ENCODE results near the gene SDCCAG8.

DNA sequence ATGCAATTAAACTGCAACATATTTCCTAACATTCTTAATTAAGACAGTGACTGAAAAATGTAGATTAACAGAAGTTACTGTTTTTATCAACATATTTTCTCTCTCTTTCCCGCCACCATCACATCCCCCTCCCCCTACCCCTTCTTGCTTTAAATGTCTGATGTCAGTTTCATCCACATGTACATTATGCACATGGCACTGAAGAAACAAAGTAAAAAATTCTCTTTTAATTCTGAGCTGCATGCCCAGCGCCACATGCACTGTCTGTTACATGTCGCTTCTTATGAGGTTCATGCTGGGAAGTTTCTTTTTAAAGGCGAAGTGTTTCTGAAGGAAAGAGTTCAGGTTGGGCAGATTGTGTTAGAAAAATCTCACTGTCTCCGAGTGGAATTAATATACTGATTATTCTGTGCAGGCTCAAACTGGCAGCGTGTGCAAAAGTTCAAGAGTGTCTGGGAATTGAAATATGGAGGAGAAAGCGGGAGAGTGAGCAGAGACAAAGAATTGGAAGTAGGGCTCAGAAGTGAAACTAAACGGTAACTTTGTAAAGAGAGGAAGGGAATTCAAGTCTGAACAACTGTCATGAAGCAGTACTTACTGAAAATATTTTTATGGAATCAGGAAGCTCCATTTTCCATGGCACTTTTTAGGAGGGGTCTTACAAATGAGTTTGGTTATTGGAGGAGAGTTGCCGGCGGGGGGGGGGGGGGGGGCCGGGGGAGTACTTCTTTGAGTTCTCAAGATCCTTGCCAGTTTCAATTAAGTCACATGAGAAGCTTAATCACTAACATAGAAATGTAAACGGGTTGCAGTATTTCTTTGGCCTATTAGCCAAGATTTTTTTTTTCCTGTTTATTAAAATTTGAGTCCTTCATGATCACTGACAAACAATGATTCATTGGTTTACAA, 217.6 kb downstream of the SDCCAG8 start:
- TF ChIP-seq, protein P1, sequence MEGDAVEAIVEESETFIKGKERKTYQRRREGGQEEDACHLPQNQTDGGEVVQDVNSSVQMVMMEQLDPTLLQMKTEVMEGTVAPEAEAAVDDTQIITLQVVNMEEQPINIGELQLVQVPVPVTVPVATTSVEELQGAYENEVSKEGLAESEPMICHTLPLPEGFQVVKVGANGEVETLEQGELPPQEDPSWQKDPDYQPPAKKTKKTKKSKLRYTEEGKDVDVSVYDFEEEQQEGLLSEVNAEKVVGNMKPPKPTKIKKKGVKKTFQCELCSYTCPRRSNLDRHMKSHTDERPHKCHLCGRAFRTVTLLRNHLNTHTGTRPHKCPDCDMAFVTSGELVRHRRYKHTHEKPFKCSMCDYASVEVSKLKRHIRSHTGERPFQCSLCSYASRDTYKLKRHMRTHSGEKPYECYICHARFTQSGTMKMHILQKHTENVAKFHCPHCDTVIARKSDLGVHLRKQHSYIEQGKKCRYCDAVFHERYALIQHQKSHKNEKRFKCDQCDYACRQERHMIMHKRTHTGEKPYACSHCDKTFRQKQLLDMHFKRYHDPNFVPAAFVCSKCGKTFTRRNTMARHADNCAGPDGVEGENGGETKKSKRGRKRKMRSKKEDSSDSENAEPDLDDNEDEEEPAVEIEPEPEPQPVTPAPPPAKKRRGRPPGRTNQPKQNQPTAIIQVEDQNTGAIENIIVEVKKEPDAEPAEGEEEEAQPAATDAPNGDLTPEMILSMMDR (IDR thresholded peaks at IDR 0.05), result no peak
- TF ChIP-seq ZFX (IDR thresholded peaks at IDR 0.05; ENCODE audit: borderline replicate concordance), result no peak
